Left forelimb (tissue), 1 donor: ENCODE data around the gene EFEMP1.
"Not testable (repeated sequence)": the region's sequence is repeated elsewhere in the genome, so short reads cannot be mapped to it uniquely, and the experiment has no call there.

ENCODE experiments used
- DNase-seq: peaks from one replicate; pipeline ENCODE4 v3.0.0-alpha.2; 2018; ENCODE audit warnings: low spot score

EFEMP1 gene

GRCh38 chr2:55827855-55828254 is 95.7 kb downstream of the EFEMP1 start:
- no peak for DNase-seq

DNA sequence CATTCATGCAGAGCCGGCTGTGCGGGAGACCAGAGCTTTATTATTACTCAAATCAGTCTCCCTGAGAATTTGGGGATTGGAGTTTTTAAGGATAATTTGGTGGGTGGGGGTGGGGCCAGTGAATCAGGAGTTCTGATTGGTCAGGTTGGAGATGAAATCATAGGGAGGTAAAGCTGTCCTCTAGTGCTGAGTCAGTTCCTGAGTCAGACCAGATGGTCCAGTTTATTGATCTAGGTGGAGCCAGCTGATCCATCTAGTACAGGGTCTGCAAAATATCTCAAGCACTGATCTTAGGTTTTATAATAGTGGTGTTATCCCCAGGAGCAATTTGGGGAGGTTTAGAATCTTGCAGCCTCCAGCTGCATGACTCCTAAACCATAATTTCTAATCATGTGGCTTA is 96.2 kb downstream of the EFEMP1 start:
- not testable (repeated sequence) for DNase-seq

DNA sequence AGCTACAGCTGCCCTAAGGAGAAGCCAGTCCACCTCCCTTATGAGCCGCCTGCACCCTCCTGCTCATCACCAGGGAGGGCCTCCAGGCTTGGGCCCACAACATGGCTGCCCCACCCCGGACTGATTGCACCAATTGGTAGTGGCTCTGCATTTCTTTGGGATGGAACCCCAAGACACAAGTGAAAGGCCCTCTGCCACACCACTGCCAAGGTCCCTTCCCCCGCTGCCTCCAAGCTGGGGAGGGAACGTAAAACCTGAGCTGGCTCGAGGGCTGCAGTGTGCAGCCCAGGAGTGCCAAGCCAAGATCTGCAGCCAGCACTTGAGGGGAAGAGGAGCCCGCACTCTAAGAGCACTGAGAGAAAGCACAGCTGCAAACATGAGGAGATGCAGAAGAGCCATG is 97.3 kb downstream of the EFEMP1 start:
- no peak for DNase-seq

- no peak for DNase-seq
Observed at GRCh38 chr2:55824551-55825096, 99.0 kb downstream of the EFEMP1 start.
